ENCODE data around the gene CYP3A5. TPM values are rescaled to one million over a fixed set of nuclear protein-coding genes. Genes with fewer than 3 reads are reported as not detected.

The CYP3A5 gene
- total and polyA plus RNA-seq, 2 of the 13 experiments (the other 11 are each of a cell fraction or from before 2014, with no cell fraction given) = 5.7 to 9.3 TPM

GRCh38 chr7:99685129-99685758 is 5.4 kb upstream of the CYP3A5 start:
- no peaks in the 10 kb centered on the region for H4K20me1 ChIP-seq (ENCODE audit: insufficient read depth, low read length)
- H3K9me3 ChIP-seq (ENCODE audit: low read length) = 0 out of 2 replicates have a peak, but pooled peaks cover 4% of the 10 kb centered on the region
- H2AFZ ChIP-seq (ENCODE audit: low read length) = no peak overlapping the region
- H3K4me2 ChIP-seq (ENCODE audit: low read depth, low read length) = no peak overlapping the region
- ATAC-seq (no peak), FAIRE-seq (no peak), DNase-seq (ENCODE audit: low spot score) (no peak)
- intact Hi-C loops (cut with micrococcal nuclease; ENCODE audit: unreplicated experiment) (no loop called here), in situ Hi-C loops (cut with HindIII; ENCODE audit: extremely low pct_ligation_motif_present, low pct_unique_long_range_greater_than_20kb) (no loop called here)
- H3K36me3 ChIP-seq (replicated peaks in 1 of 2; ENCODE audit: control insufficient read depth in 1 of 2, insufficient read depth in 2 of 2, low read length in 2 of 2) = no peaks in the 10 kb centered on the region
- no peak overlapping the region for H3K9ac ChIP-seq (ENCODE audit: insufficient read depth, low read depth, low read length)
- WGBS (ENCODE audit: low lambda C conversion rate) = 85% methylated on average over 9 of the region's 9 CpGs
- BruUV-seq (replicated peaks) = no TSS peak
- no peaks in the 10 kb centered on the region for H3K79me2 ChIP-seq (ENCODE audit: insufficient read depth, low read length)
- no peak overlapping the region for H3K4me3 ChIP-seq (replicated peaks in 1 of 3; ENCODE audit: insufficient read depth in 1 of 3, low read depth in 2 of 3, low read length in 3 of 3)
- peaks cover 41% of the 10 kb centered on the region for H3K4me1 ChIP-seq (ENCODE audit: insufficient read depth, low read length)
- no peak overlapping the region for H3K27ac ChIP-seq (ENCODE audit: extremely low read length, insufficient read depth, low read length)
- CTCF ChIA-PET (ENCODE audit: low intra/inter-chr PET ratio, low total read pairs) = no interaction called here
- POLR2A ChIA-PET = no interaction called here
- no peaks in the 10 kb centered on the region for H3K27me3 ChIP-seq (ENCODE audit: control insufficient read depth in 1 of 2, insufficient read depth in 2 of 2, low read length in 2 of 2)
- TF ChIP-seq NCOA2 (CRISPR knock-in tag; IDR thresholded peaks at IDR 0.05) (no peak), MIXL1 (CRISPR knock-in tag; IDR thresholded peaks at IDR 0.05) (no peak), ARNT (IDR thresholded peaks at IDR 0.05) (no peak), STAT6 (CRISPR knock-in tag; IDR thresholded peaks at IDR 0.05; ENCODE audit: borderline replicate concordance) (no peak), SMC3 (IDR thresholded peaks at IDR 0.05; ENCODE audit: low read length) (no peak), ZNF180 (CRISPR knock-in tag; IDR thresholded peaks at IDR 0.05; ENCODE audit: borderline replicate concordance, low read depth) (no peak), PBX3 (CRISPR knock-in tag; IDR thresholded peaks at IDR 0.05; ENCODE audit: borderline replicate concordance) (no peak), ZNF18 (CRISPR knock-in tag; IDR thresholded peaks at IDR 0.05; ENCODE audit: insufficient replicate concordance) (no peak), ZNF414 (CRISPR knock-in tag; IDR thresholded peaks at IDR 0.05) (no peak), NRL (CRISPR knock-in tag; IDR thresholded peaks at IDR 0.05; ENCODE audit: borderline replicate concordance) (no peak), KAT8 (CRISPR knock-in tag; IDR thresholded peaks at IDR 0.05) (no peak), SMARCC2 (IDR thresholded peaks at IDR 0.05) (no peak), RFX3 (CRISPR knock-in tag; IDR thresholded peaks at IDR 0.05) (no peak), ZNF570 (CRISPR knock-in tag; IDR thresholded peaks at IDR 0.05; ENCODE audit: borderline replicate concordance) (no peak), ZHX1 (CRISPR knock-in tag; IDR thresholded peaks at IDR 0.05; ENCODE audit: low read depth) (no peak), CREB1 (IDR thresholded peaks at IDR 0.05) (0 out of 2 replicates have a peak, but pooled peaks have one; percentile 7), CREB1 (CRISPR knock-in tag; IDR thresholded peaks at IDR 0.05) (no peak)

Measured in HepG2 (cell line).